WI38 (cell line): ENCODE results near the gene CPE.
"Not testable (repeated sequence)": the region's sequence is repeated elsewhere in the genome, so short reads cannot be mapped to it uniquely, and the experiment has no call there.

Experiments used
- H3K4me3 ChIP-seq: 2 replicates; pipeline ENCODE4 v1.5.1; 2011; ENCODE audit warnings: low read depth, mild to moderate bottlenecking, control low read depth, low read length
- TF ChIP-seq, protein P1 (sequence below): IDR thresholded peaks from 2 replicates; pipeline ENCODE4 v1.5.1; 2012; ENCODE audit warnings: low read depth, mild to moderate bottlenecking, control low read depth, low read length

Gene CPE

GRCh38 chr4:165335163-165335703, 43.6 kb upstream of the CPE start:
- TF ChIP-seq, protein P1, sequence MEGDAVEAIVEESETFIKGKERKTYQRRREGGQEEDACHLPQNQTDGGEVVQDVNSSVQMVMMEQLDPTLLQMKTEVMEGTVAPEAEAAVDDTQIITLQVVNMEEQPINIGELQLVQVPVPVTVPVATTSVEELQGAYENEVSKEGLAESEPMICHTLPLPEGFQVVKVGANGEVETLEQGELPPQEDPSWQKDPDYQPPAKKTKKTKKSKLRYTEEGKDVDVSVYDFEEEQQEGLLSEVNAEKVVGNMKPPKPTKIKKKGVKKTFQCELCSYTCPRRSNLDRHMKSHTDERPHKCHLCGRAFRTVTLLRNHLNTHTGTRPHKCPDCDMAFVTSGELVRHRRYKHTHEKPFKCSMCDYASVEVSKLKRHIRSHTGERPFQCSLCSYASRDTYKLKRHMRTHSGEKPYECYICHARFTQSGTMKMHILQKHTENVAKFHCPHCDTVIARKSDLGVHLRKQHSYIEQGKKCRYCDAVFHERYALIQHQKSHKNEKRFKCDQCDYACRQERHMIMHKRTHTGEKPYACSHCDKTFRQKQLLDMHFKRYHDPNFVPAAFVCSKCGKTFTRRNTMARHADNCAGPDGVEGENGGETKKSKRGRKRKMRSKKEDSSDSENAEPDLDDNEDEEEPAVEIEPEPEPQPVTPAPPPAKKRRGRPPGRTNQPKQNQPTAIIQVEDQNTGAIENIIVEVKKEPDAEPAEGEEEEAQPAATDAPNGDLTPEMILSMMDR = no peak
- no peak overlapping the region for H3K4me3 ChIP-seq

DNA sequence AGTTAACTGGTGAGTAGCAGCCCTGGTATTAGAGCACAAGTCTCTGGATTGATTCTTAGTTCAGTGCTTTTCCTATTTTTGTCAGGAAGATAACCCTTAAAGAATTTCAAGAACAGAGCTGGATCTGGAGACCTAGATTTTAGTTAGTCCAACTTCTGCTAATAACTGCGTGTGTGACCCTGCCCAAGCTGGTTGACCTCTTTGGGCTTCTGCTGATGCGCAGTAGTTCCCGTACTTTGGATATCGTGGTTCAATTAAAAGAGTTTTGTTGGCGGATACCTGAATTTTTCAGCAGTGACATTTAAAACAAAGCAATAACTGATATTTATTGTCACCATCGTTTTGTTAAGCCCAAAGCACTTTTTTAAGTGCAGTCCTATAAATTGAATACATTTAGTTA, 42.1 kb upstream of the CPE start:
- TF ChIP-seq, protein P1 = no peak
- H3K4me3 ChIP-seq = no peak overlapping the region

GRCh38 chr4:165342340-165342739, 36.5 kb upstream of the CPE start:
- not testable (repeated sequence) for H3K4me3 ChIP-seq

DNA sequence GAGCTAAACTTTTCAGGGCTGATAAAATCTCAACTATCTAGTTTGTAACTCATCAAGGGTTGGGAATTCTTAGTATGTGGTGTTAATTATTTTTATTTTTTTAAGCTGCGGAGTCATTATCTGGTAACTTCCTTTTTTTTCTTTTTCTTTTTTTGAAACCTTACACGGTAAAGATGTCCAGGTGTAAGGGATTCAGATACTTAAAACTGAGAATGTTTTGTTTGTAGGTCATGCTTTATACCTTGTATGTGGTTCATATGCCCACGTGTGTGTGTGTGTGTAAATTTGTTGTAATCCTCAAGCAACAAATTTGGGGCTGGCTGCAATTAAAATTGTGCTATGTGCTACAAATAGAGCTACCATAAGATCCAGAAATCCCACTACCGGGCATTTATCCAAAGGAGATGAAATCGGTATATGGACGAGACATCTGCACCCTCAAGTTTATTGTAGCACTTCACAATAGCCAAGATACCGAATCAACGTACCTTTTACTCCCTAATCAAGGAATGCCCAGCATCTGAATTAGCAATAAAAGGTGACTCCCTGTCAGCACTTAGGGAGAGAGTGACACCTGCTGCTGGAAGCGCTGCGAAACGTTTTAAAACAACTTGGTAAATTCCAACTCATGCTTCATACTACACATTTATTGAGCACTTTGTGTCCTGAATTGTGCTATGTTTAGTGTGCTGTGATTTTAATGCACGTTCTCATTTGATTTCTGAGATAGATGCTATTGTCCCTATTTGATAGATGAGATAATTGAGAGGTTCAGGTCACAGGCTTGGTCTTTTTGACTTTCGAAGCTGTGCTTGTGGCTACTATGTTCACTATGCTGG, 35.2 kb upstream of the CPE start:
- H3K4me3 ChIP-seq = no peak overlapping the region

DNA sequence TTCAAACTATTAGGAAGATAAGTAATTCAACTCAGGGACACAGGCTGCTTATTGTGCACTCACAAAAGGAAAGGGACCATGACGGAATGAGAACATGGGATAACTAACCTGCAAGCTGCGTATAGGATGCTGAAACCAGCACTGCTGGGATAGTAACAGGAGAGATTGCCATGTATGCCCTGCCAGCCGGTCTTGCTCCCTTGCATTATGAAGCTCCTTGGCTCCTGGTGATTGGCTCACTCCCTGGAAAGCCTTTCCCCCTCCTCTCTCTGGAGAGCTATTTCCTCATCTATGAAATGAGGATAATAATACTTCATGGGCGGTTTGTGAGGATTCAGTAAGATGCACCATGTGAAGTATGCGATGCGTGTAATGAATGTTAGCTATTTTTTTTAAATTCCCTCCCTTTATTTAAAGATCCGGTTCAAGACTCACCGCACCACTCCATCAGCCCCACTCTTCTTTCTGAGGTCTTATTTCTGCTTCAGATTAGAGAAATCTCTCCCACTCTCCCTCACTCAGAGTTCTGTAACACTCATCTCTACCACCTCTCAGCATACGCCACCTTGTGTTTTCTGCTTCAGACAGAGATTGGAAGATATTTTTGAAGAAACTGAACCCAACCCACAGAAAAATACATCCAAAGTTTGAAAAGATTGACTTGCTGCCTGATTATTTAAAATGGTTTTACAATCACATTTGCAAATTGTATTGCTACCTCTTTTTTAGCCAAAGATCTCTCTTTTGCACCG, 33.0 kb upstream of the CPE start:
- H3K4me3 ChIP-seq = no peak overlapping the region
- TF ChIP-seq, protein P1 = no peak

More for the DNA sequence above, 35.2 kb upstream of the CPE start:
- TF ChIP-seq, protein P1 = no peak

GRCh38 chr4:165347647-165348569, 30.9 kb upstream of the CPE start:
- no peak overlapping the region for H3K4me3 ChIP-seq
- TF ChIP-seq, protein P1 = no peak
